ENCODE data around the gene PHC1.
"Not testable (repeated sequence)": the region's sequence is repeated elsewhere in the genome, so short reads cannot be mapped to it uniquely, and the experiment has no call there.

Gene PHC1

DNA sequence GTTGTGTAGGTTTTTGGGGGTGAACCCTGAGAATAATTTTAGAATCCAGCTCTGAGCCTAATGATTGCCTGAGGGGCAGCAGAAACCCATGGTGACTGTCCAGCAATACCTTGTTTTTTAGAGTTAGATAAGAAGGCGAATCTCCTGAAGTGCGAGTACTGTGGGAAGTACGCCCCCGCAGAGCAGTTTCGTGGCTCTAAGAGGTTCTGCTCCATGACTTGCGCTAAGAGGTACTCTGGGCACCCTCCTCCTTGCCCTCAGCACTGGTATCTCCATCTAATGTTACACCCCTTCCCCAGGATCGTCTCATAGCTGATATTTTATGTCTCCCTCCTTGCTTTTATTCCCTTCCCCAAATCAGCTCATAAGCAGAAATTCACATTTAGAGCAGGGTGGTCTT lies 22.4 kb downstream of the PHC1 start:
- DNase-seq (ENCODE audit: low read depth), result no peak
- H3K4me3 ChIP-seq (ENCODE audit: control insufficient read depth, low read depth, low read length), result no peak overlapping the region
- TF ChIP-seq CTCF (IDR thresholded peaks at IDR 0.05; ENCODE audit: control insufficient read depth, insufficient read depth, low read depth, low read length, missing control alignments), result no peak

GRCh38 chr12:8937842-8938442 lies 23.6 kb downstream of the PHC1 start:
- not testable (repeated sequence) for H3K4me3 ChIP-seq (ENCODE audit: control insufficient read depth, low read depth, low read length); DNase-seq (ENCODE audit: low read depth)

GRCh38 chr12:8941691-8942478 lies 27.6 kb downstream of the PHC1 start:
- H3K4me3 ChIP-seq (ENCODE audit: control insufficient read depth, low read depth, low read length), result no peak overlapping the region
- DNase-seq (ENCODE audit: low read depth), result no peak
- no peak for TF ChIP-seq CTCF (IDR thresholded peaks at IDR 0.05; ENCODE audit: control insufficient read depth, insufficient read depth, low read depth, low read length, missing control alignments)

DNA sequence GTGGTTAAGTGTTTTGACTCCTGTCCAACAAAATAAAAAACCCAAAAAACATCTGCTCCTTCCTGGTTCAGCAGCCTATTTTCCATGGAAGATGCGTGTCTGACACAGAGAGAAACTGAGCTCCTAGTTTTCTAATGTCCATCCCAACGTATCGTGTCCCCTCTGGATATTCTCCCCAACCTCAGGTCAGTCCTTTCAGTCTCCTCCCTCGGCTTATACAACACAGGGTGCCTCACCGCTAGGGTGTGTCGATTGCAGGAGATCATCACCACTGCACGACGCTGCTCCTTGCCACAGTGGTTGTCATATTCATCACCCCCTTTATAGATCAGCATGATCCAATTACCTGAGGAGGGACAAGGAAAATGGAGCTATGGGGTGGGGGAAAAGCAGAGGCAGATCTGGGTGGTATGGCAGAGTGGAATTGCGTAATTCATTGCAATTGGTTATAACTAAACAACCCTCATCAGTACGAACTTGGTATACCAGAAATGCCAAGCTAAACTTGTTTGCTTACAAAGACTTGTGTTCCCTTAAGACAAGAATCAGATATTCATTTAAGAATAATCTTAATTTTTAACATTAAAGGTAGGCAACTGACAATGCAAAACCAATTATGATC lies 29.4 kb downstream of the PHC1 start:
- DNase-seq (ENCODE audit: low read depth), result no peak
- H3K4me3 ChIP-seq (ENCODE audit: control insufficient read depth, low read depth, low read length), result no peak overlapping the region
- TF ChIP-seq CTCF (IDR thresholded peaks at IDR 0.05; ENCODE audit: control insufficient read depth, insufficient read depth, low read depth, low read length, missing control alignments), result no peak

DNA sequence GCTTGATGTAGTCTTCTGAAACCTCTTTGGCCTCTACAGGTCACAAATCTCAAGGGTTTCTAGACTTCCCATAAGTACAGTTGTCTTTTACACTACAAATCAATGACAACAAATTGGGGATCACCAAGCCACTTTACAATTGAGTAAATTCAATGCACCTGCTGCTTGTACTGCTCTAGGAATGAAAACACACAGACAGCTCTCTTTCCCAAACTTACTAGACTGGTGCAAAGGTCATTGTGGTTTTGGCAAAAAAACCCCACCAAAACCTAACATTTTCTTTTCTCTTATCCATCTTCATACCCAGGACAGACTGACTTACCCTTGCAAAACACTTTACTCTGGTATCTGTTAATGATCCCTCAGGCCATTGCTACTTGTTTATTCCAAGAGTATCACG lies 32.4 kb downstream of the PHC1 start:
- no peak for DNase-seq (ENCODE audit: low read depth)
- no peak overlapping the region for H3K4me3 ChIP-seq (ENCODE audit: control insufficient read depth, low read depth, low read length)
- no peak for TF ChIP-seq CTCF (IDR thresholded peaks at IDR 0.05; ENCODE audit: control insufficient read depth, insufficient read depth, low read depth, low read length, missing control alignments)

- H3K4me3 ChIP-seq (ENCODE audit: control insufficient read depth, low read depth, low read length), result no peak overlapping the region
- no peak for TF ChIP-seq CTCF (IDR thresholded peaks at IDR 0.05; ENCODE audit: control insufficient read depth, insufficient read depth, low read depth, low read length, missing control alignments)
- no peak for DNase-seq (ENCODE audit: low read depth)
Observed at GRCh38 chr12:8947737-8948136, 33.4 kb downstream of the PHC1 start.

DNA sequence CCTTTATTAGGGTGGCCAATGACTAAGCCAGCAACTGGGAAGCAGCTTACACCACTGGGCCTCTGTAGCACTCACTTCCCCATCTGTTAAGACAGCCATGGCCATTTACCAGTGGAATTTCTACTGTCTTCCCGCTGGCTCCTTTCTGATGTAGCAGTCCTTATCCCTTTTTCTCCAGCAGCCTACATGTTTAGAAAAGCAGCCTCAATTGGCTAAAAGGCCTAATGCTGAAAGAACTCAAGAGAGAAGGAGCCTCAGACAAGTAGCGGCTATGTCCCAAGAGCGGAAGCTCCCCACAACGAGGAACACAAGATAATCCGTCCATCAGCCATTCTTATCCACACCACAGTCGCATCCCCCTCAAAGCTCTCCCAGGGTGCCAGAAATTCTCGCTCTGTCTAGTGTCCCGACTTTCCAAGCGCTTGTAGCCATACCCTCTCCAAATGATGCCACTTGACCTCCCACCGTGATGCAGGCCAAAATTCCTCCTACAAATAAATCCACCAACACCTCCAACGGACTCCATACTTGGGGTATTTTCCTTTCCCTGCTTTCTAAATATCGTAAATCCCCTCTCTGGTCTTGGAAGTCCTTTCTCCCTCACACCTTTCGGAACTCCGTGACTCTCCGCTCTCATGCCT lies 34.5 kb downstream of the PHC1 start:
- no peak for TF ChIP-seq CTCF (IDR thresholded peaks at IDR 0.05; ENCODE audit: control insufficient read depth, insufficient read depth, low read depth, low read length, missing control alignments)
- H3K4me3 ChIP-seq (ENCODE audit: control insufficient read depth, low read depth, low read length), result peak overlapping the region; percentile 95
- peak; percentile 1 for DNase-seq (ENCODE audit: low read depth)

All from AG09309 (cell line).